ENCODE data around the gene EPB41L1.

The EPB41L1 gene

GRCh38 chr20:36281785-36282380 is 127.3 kb downstream of the EPB41L1 start:
- DNase-seq (ENCODE audit: low read depth): no peak

Measured in stimulated activated CD8-positive, alpha-beta memory T cell treated with anti-CD3 and anti-CD28 coated beads, Interleukin-15, amount 100 ng/mL, for 1 hour (primary cell).